ENCODE data around the gene FKBP11. TPM values are rescaled to one million over a fixed set of nuclear protein-coding genes. Genes with fewer than 3 reads are reported as not detected.

The FKBP11 gene
- total RNA-seq, 4 donors from 2014 or later, result 4.9 to 8.1 (median 7.8) TPM

- H3K27ac ChIP-seq (replicated peaks in 1 of 4), result no peak overlapping the region
- no peaks in the 10 kb centered on the region for H3K9me3 ChIP-seq
- no peak overlapping the region for H3K4me3 ChIP-seq
- DNase-seq (ENCODE audit: extremely low spot score), result no peak
- TF ChIP-seq POLR2AphosphoS5 (IDR thresholded peaks at IDR 0.05) (no peak), POLR2A (IDR thresholded peaks at IDR 0.05; ENCODE audit: low read depth) (no peak), EP300 (IDR thresholded peaks at IDR 0.05) (no peak), CTCF (IDR thresholded peaks at IDR 0.05) (no peak)
- peaks cover 6 to 23% (median 20%) of the 10 kb centered on the region in 4 donors for H3K4me1 ChIP-seq
- intact Hi-C loops (cut with DNase I), result no loop called here
- H3K36me3 ChIP-seq, result peaks cover 0 to 21% (median 12%) of the 10 kb centered on the region in 4 donors
- no peaks in the 10 kb centered on the region for H3K27me3 ChIP-seq
These were observed 20.9 kb upstream of the FKBP11 start for GRCh38 chr12:48946205-48946604.

- H3K36me3 ChIP-seq, result peaks cover 27 to 44% (median 32%) of the 10 kb centered on the region in 4 donors
- peaks cover 6 to 24% (median 20%) of the 10 kb centered on the region in 4 donors for H3K4me1 ChIP-seq
- no peak overlapping the region for H3K4me3 ChIP-seq
- intact Hi-C loops (cut with DNase I), result no loop called here
- no peak overlapping the region for H3K27ac ChIP-seq (replicated peaks in 1 of 4)
- H3K27me3 ChIP-seq, result no peaks in the 10 kb centered on the region
- WGBS, result 87% methylated on average over 4 of the region's 4 CpGs
- no peak for TF ChIP-seq POLR2A (IDR thresholded peaks at IDR 0.05; ENCODE audit: low read depth)
- no peak for TF ChIP-seq CTCF (IDR thresholded peaks at IDR 0.05)
- TF ChIP-seq EP300 (IDR thresholded peaks at IDR 0.05), result no peak
- TF ChIP-seq POLR2AphosphoS5 (IDR thresholded peaks at IDR 0.05), result no peak
- no peak for DNase-seq (ENCODE audit: extremely low spot score)
- H3K9me3 ChIP-seq, result no peaks in the 10 kb centered on the region
These were observed 17.9 kb upstream of the FKBP11 start for GRCh38 chr12:48943221-48943620.

GRCh38 chr12:48940181-48940580, 14.9 kb upstream of the FKBP11 start:
- Histone ChIP-seq H3K9me3 (no peaks in the 10 kb centered on the region), H3K27me3 (no peaks in the 10 kb centered on the region), H3K36me3 (peaks cover 29 to 70% (median 55%) of the 10 kb centered on the region in 4 donors), H3K4me1 (peaks cover 0 to 4% (median 0%) of the 10 kb centered on the region in 4 donors), H3K27ac (replicated peaks in 1 of 4) (no peak overlapping the region), H3K4me3 (no peak overlapping the region)
- no peak for DNase-seq (ENCODE audit: extremely low spot score)
- intact Hi-C loops (cut with DNase I), result no loop called here
- WGBS, result 67% methylated on average over 3 of the region's 3 CpGs
- TF ChIP-seq POLR2AphosphoS5 (IDR thresholded peaks at IDR 0.05) (no peak), EP300 (IDR thresholded peaks at IDR 0.05) (no peak), POLR2A (IDR thresholded peaks at IDR 0.05; ENCODE audit: low read depth) (no peak), CTCF (IDR thresholded peaks at IDR 0.05) (no peak)

GRCh38 chr12:48938805-48939204, 13.5 kb upstream of the FKBP11 start:
- TF ChIP-seq CTCF (IDR thresholded peaks at IDR 0.05) (no peak), EP300 (IDR thresholded peaks at IDR 0.05) (no peak)
- Histone ChIP-seq H3K9me3 (no peaks in the 10 kb centered on the region), H3K36me3 (peaks cover 29 to 84% (median 65%) of the 10 kb centered on the region in 4 donors), H3K4me3 (no peak overlapping the region), H3K4me1 (peaks cover 0 to 4% (median 0%) of the 10 kb centered on the region in 4 donors), H3K27me3 (no peaks in the 10 kb centered on the region), H3K27ac (replicated peaks in 1 of 4) (no peak overlapping the region)
- intact Hi-C loops (cut with DNase I), result loop anchor here (5.0 kb wide), 1 partner anchor 87 kb away; the partner anchor contains the start of gene DDX23
- 78% methylated on average over 7 of the region's 7 CpGs for WGBS
- DNase-seq (ENCODE audit: extremely low spot score), result no peak

GRCh38 chr12:48937170-48937569, 11.9 kb upstream of the FKBP11 start:
- H3K4me1 ChIP-seq, result peaks cover 0 to 4% (median 0%) of the 10 kb centered on the region in 4 donors
- 76% methylated on average over 4 of the region's 6 CpGs for WGBS
- H3K4me3 ChIP-seq, result no peak overlapping the region
- no peak for TF ChIP-seq POLR2AphosphoS5 (IDR thresholded peaks at IDR 0.05)
- TF ChIP-seq EP300 (IDR thresholded peaks at IDR 0.05), result no peak
- TF ChIP-seq CTCF (IDR thresholded peaks at IDR 0.05), result no peak
- TF ChIP-seq POLR2A (IDR thresholded peaks at IDR 0.05; ENCODE audit: low read depth), result no peak
- intact Hi-C loops (cut with DNase I), result loop anchor here (5.0 kb wide), 1 partner anchor 85 kb away; the partner anchor contains the start of gene DDX23
- no peaks in the 10 kb centered on the region for H3K27me3 ChIP-seq
- DNase-seq (ENCODE audit: extremely low spot score), result no peak
- H3K9me3 ChIP-seq, result no peaks in the 10 kb centered on the region
- peaks cover 29 to 91% (median 78%) of the 10 kb centered on the region in 4 donors for H3K36me3 ChIP-seq
- no peak overlapping the region for H3K27ac ChIP-seq (replicated peaks in 1 of 4)
